OCI-LY7 (cell line): ENCODE results near the gene CASZ1. TPM values are rescaled to one million over a fixed set of nuclear protein-coding genes. Genes with fewer than 3 reads are reported as not detected.

Source experiments
- BruUV-seq: library from RNA; stranded (reverse); fragments of 400-500 nt; replicated peaks from 2 replicates; lab custom pipeline; 2021; lab: Mats Ljungman, UMichigan
- CTCF ChIA-PET: fragments of 300-600 bp; sonication (Branson Sonifier 250); formaldehyde crosslinking; loops from one replicate; lab custom pipeline; 2022; ENCODE audit warnings: antibody characterized with exemption; ENCODE audit not compliant: unreplicated experiment; lab: Charles Lee
- POLR2A ChIA-PET: fragments of 300-600 bp; sonication (Branson Sonifier 250); formaldehyde crosslinking; loops from one replicate; lab custom pipeline; 2022; ENCODE audit warnings: antibody characterized with exemption; lab: Charles Lee
- DNase-seq: peaks from one replicate; pipeline ENCODE4 v3.0.0-alpha.2; 2015; ENCODE audit warnings: low spot score
- H2AFZ ChIP-seq: fragments of 200-600 bp; sonication (generic), shearing (Covaris generic); 2 replicates; pipeline ENCODE4 v1.6.1; 2014; ENCODE audit warnings: mild to moderate bottlenecking, antibody characterized with exemption, low read length, moderate library complexity
- H3K27ac ChIP-seq: fragments of 200-600 bp; sonication (generic); 2 replicates; pipeline ENCODE4 v1.5.1; 2014; ENCODE audit warnings: mixed run types, low read depth, mild to moderate bottlenecking, moderate library complexity, low read length, inconsistent platforms; ENCODE audit not compliant: poor library complexity, severe bottlenecking
- H3K36me3 ChIP-seq: fragments of 200-600 bp; sonication (generic); 2 replicates; pipeline ENCODE4 v1.6.1; 2014; ENCODE audit warnings: mild to moderate bottlenecking, antibody characterized with exemption, low read length, moderate library complexity, mixed read lengths; ENCODE audit not compliant: insufficient read depth
- H3K4me1 ChIP-seq: fragments of 200-600 bp; sonication (generic); 2 replicates; pipeline ENCODE4 v1.5.1; 2014; ENCODE audit warnings: mild to moderate bottlenecking, low read length; ENCODE audit not compliant: insufficient read depth, poor library complexity, severe bottlenecking
- H3K4me2 ChIP-seq: fragments of 200-600 bp; sonication (generic); 2 replicates; pipeline ENCODE4 v1.6.1; 2014; ENCODE audit warnings: mild to moderate bottlenecking, low read length
- H3K4me3 ChIP-seq: fragments of 200-600 bp; sonication (generic); 2 replicates; pipeline ENCODE4 v1.5.1; 2014; ENCODE audit warnings: mild to moderate bottlenecking, low read depth, low read length; ENCODE audit not compliant: poor library complexity, severe bottlenecking
- H3K79me2 ChIP-seq: fragments of 200-600 bp; sonication (generic); 2 replicates; pipeline ENCODE4 v1.6.1; 2016; ENCODE audit warnings: low read depth, mild to moderate bottlenecking, low read length, moderate library complexity, mixed read lengths; ENCODE audit not compliant: insufficient read depth
- H3K9me2 ChIP-seq: fragments of 200-600 bp; sonication (generic); 2 replicates; pipeline ENCODE4 v1.6.1; 2016; ENCODE audit warnings: mild to moderate bottlenecking, low read length, mixed read lengths; ENCODE audit not compliant: insufficient read depth
- H3K9me3 ChIP-seq: fragments of 200-600 bp; sonication (generic); 2 replicates; pipeline ENCODE4 v1.6.1; 2014; ENCODE audit warnings: mild to moderate bottlenecking, mixed run types, low read length, mixed read lengths
- H4K20me1 ChIP-seq: fragments of 200-600 bp; sonication (generic); 2 replicates; pipeline ENCODE4 v1.6.1; 2014; ENCODE audit warnings: mild to moderate bottlenecking, antibody characterized with exemption, low read length, moderate library complexity, mixed read lengths; ENCODE audit not compliant: insufficient read depth
- CTCF ChIP-seq: fragments of 200-600 bp; sonication (generic); conservative IDR thresholded peaks from 2 replicates; pipeline ENCODE4 v1.5.1; 2014; ENCODE audit warnings: mild to moderate bottlenecking, antibody characterized with exemption, low read length, moderate library complexity, mixed read lengths
- EZH2phosphoT487 ChIP-seq: fragments of 200-600 bp; sonication (generic); IDR thresholded peaks from 2 replicates; pipeline ENCODE4 v1.6.1; 2018; ENCODE audit warnings: low read depth, borderline replicate concordance, mild to moderate bottlenecking, mixed run types, antibody characterized with exemption, low read length, moderate library complexity, mixed read lengths
- intact Hi-C: fragments of 100-400 bp; cut with micrococcal nuclease; formaldehyde crosslinking; loops from one replicate; pipeline ENCODE4 v1.10.0; 2022; ENCODE audit not compliant: unreplicated experiment
- total RNA-seq, 2 experiments: library from RNA; depleted of rRNA in 1 of 2; stranded (reverse); fragments of >200 nt in 1 of 2; shearing (Covaris generic) in 1 of 2; gene quantifications; 2 replicates each; pipeline ENCODE4 v1.2.3, GENCODE V29; 2014 to 2022

CASZ1 gene
- total RNA-seq, 2 experiments from 2014 or later = 3.3 to 3.9 TPM

DNA sequence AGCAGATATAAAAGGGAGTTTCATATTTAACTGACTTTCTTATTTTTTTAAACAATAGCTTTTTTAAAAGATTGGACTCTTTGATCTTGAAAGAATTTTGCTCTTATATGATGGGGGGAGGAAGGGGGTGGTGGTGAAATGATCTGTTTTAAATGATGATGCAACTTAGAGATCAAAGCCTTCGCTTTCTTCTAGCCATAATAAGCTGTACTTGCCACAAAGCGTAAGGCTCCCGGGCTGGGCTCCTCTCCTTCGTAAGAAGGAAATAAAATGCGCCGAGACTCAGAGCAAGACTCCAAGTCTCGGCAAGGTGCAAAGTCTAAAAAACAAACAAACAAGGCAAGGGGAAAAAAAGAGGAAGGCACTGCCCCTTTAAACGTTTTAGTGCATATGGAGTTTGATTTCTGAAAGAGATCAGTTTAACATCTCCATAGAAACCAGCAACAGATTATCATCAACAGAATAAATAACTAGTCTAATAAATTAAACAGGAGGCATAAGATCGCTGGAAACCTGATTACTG, 3.3 kb downstream of the CASZ1 start:
- CTCF ChIA-PET = no interaction called here
- no peaks in the 10 kb centered on the region for H3K4me1 ChIP-seq
- no peaks in the 10 kb centered on the region for H4K20me1 ChIP-seq
- H3K79me2 ChIP-seq = no peaks in the 10 kb centered on the region
- no peak overlapping the region for H2AFZ ChIP-seq
- H3K4me3 ChIP-seq = no peak overlapping the region
- H3K36me3 ChIP-seq = no peaks in the 10 kb centered on the region
- no peak overlapping the region for H3K27ac ChIP-seq
- no peaks in the 10 kb centered on the region for H3K9me3 ChIP-seq
- H3K9me2 ChIP-seq = no peaks in the 10 kb centered on the region
- intact Hi-C loops = no loop called here
- TF ChIP-seq EZH2phosphoT487 (no peak), CTCF (no peak)
- POLR2A ChIA-PET = interaction anchor here (0.6 to 1.1 kb wide), 3 partner anchors 10 to 792 kb away, joined by 3 to 5 read pairs (median 3); no protein-coding TSS in a partner anchor
- H3K4me2 ChIP-seq = no peak overlapping the region
- BruUV-seq = no TSS peak
- DNase-seq = no peak

- intact Hi-C loops = no loop called here
- H3K36me3 ChIP-seq = no peaks in the 10 kb centered on the region
- no peak for DNase-seq
- no peak overlapping the region for H3K4me3 ChIP-seq
- no peaks in the 10 kb centered on the region for H3K9me2 ChIP-seq
- H4K20me1 ChIP-seq = no peaks in the 10 kb centered on the region
- BruUV-seq = no TSS peak
- ChIA-PET CTCF (no interaction called here), POLR2A (interaction anchor here (0.6 kb wide), 1 partner anchor 127 kb away, joined by 4 read pairs; no protein-coding TSS in a partner anchor)
- no peak overlapping the region for H3K27ac ChIP-seq
- no peaks in the 10 kb centered on the region for H3K9me3 ChIP-seq
- TF ChIP-seq CTCF (no peak), EZH2phosphoT487 (no peak)
- no peaks in the 10 kb centered on the region for H3K79me2 ChIP-seq
- no peak overlapping the region for H3K4me2 ChIP-seq
- no peak overlapping the region for H2AFZ ChIP-seq
- no peaks in the 10 kb centered on the region for H3K4me1 ChIP-seq
Measured at GRCh38 chr1:10791105-10791951, 5.1 kb downstream of the CASZ1 start.
